Parathyroid adenoma (tissue), 2 donors: Measurements from ENCODE around the gene NEURL4.

ENCODE experiments used
- H2AFZ ChIP-seq: fragments of 300-600 bp; sonication (generic); one replicate; pipeline ENCODE4 v1.7.0; 2017; ENCODE audit warnings: antibody characterized with exemption, mild to moderate bottlenecking
- H3K27ac ChIP-seq: fragments of 300-600 bp; sonication (generic); one replicate; pipeline ENCODE4 v1.7.0; 2017
- H3K27me3 ChIP-seq: fragments of 300-600 bp; sonication (generic); one replicate; pipeline ENCODE4 v1.7.0; 2017; ENCODE audit warnings: low read length; ENCODE audit not compliant: control insufficient read depth, insufficient read depth
- H3K36me3 ChIP-seq: fragments of 300-600 bp; sonication (generic); one replicate; pipeline ENCODE4 v1.7.0; 2017; ENCODE audit warnings: low read length; ENCODE audit not compliant: control insufficient read depth, insufficient read depth
- H3K4me1 ChIP-seq: fragments of 300-600 bp; sonication (generic); one replicate; pipeline ENCODE4 v1.7.0; 2017; ENCODE audit warnings: control low read depth
- H3K4me2 ChIP-seq: fragments of 300-600 bp; sonication (generic); one replicate; pipeline ENCODE4 v1.7.0; 2017; ENCODE audit warnings: low read length
- H3K4me3 ChIP-seq: fragments of 300-600 bp; sonication (generic); one replicate; pipeline ENCODE4 v1.7.0; 2017; ENCODE audit warnings: low read depth, low read length
- H3K79me2 ChIP-seq: fragments of 300-600 bp; sonication (generic); one replicate; pipeline ENCODE4 v1.7.0; 2017; ENCODE audit warnings: control low read depth
- H3K9ac ChIP-seq: fragments of 300-600 bp; sonication (generic); one replicate; pipeline ENCODE4 v1.7.0; 2017; ENCODE audit warnings: mild to moderate bottlenecking
- H3K9me3 ChIP-seq: fragments of 300-600 bp; sonication (generic); one replicate; pipeline ENCODE4 v1.7.0; 2017; ENCODE audit warnings: low read length; ENCODE audit not compliant: control insufficient read depth
- CTCF ChIP-seq: fragments of 300-600 bp; sonication (generic); IDR thresholded peaks from one replicate; pipeline ENCODE4 v1.7.0; 2017; ENCODE audit warnings: antibody characterized with exemption, mild to moderate bottlenecking
- donor health status: primary hyperparathyroidism.

Gene NEURL4

GRCh38 chr17:7294614-7295153 is 34.5 kb downstream of the NEURL4 start, which contains the start of gene YBX2:
TSS of gene YBX2 (minus strand) at chr17:7294639. CDS start at chr17:7294500, 139 bp downstream.
- H3K4me2 ChIP-seq: peak within 1 kb of the TSS; percentile 63
- no peak within 1 kb of the TSS for H3K27ac ChIP-seq
- H3K9ac ChIP-seq: no peak within 1 kb of the TSS
- H3K9me3 ChIP-seq: no peaks in the 10 kb centered on the region
- peak within 1 kb of the TSS; percentile 65 for H2AFZ ChIP-seq
- peaks cover 13% of the 10 kb centered on the region for H3K4me1 ChIP-seq
- H3K27me3 ChIP-seq: no peaks in the 10 kb centered on the region
- H3K4me3 ChIP-seq: peak within 1 kb of the TSS; percentile 30
- no peaks in the 10 kb centered on the region for H3K79me2 ChIP-seq
- H3K36me3 ChIP-seq: no peaks in the 10 kb centered on the region
- no peak for TF ChIP-seq CTCF

DNA sequence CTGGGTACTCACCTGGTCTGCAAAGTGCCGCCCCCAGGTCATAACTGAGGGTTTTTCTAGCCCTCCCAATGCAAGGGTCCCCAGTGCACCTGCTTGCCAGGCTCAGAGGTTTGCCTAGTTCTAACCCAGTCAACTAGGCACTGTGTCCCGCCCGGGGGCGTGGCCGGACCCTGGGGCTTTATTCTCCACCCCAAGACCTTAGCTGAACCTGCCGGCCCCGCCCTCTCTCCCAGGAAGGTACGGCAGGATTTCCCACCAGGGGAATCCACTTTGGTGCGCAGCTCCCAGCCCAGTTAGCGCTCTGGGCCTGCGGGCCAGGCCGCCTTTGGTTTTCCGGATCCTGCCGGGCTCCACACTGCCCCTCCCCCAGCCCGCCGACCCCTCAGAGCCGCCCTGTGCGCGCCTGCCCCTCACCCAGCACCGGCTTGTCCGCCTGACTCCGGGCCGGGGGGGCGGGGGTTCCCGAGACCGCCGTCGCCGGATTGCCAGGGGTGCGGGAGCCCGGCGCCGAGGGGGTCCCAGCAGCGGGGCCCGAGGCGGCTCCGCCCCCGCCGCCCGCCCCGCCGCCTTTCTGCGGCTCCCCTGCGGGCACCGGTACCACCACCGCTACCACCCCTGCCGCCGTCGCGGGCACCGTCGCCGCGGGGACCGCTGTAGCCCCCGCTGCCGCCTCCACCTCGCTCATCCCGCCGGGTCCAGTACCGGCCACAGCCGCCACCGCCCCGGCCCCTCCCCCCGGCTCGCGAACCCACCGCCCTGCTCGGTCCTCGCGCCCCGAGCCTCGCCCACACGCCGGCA is 35.1 kb downstream of the NEURL4 start:
- Histone ChIP-seq H3K79me2 (no peaks in the 10 kb centered on the region), H3K27me3 (no peaks in the 10 kb centered on the region), H3K9me3 (no peaks in the 10 kb centered on the region), H3K27ac (no peak overlapping the region), H3K4me2 (peak overlapping the region; percentile 63), H3K9ac (no peak overlapping the region), H3K4me1 (peaks cover 13% of the 10 kb centered on the region), H3K4me3 (no peak overlapping the region), H3K36me3 (no peaks in the 10 kb centered on the region), H2AFZ (peak overlapping the region; percentile 65)
- no peak for TF ChIP-seq CTCF

DNA sequence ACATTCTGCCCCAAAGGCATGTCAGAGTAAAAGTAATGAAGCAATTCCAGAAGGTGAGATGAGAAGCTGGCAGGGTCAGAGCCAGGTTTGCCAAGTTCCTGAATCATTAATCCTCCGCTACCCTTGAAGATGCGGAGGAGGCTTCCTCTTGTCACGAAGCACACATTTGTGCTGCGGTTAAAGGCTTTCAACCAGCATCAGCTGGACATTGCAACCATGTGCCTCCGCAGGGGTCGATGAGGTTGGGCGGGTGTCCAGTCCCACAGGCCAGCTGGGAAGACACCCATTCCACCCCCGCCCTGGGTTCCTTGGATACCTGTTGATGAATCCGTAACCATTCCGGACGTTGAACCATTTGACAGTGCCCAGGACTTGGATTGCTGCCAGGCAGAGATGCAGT is 36.0 kb downstream of the NEURL4 start:
- Histone ChIP-seq H3K79me2 (no peaks in the 10 kb centered on the region), H3K27me3 (no peaks in the 10 kb centered on the region), H2AFZ (no peak overlapping the region), H3K36me3 (no peaks in the 10 kb centered on the region), H3K4me3 (no peak overlapping the region), H3K9me3 (no peaks in the 10 kb centered on the region), H3K4me2 (no peak overlapping the region), H3K27ac (no peak overlapping the region), H3K4me1 (peaks cover 13% of the 10 kb centered on the region), H3K9ac (no peak overlapping the region)
- no peak for TF ChIP-seq CTCF

- Histone ChIP-seq H3K4me1 (peaks cover 13% of the 10 kb centered on the region), H3K27ac (no peak overlapping the region), H3K36me3 (no peaks in the 10 kb centered on the region), H3K9me3 (no peaks in the 10 kb centered on the region), H3K4me2 (no peak overlapping the region), H3K4me3 (no peak overlapping the region), H3K79me2 (no peaks in the 10 kb centered on the region), H3K9ac (no peak overlapping the region), H2AFZ (no peak overlapping the region), H3K27me3 (no peaks in the 10 kb centered on the region)
- TF ChIP-seq CTCF: no peak
Observed at GRCh38 chr17:7292729-7293128, 36.4 kb downstream of the NEURL4 start.
